Measurements from ENCODE around the gene ERBB3. TPM values are rescaled to one million over a fixed set of nuclear protein-coding genes. Genes with fewer than 3 reads are reported as not detected.

ERBB3 gene
- total RNA-seq, 1 experiment from 2014 or later = 56.5 TPM

DNA sequence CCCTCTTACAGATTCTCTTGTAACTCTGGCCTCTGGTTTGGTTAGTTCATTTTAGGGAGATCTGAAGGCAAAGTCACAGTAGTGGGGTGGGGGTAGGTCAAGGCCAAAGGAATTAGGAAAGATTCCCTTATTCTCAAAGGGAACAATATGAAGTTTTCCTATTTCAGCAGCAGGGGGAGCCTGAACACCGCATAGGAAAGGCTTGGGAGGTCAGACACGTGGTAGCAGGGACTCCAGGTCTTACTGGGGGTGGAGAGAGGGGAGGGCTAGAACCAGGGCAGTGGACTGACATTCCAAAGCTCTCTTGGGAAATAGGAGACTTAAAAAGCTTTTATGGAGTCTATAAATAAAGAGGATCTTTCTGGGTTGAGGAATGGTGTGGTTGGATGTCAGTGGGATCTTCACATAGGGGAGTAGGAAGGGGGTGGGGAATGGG is 39.4 kb downstream of the ERBB3 start:
- peaks cover 3 to 7% of the 10 kb centered on the region in 2 experiments; a peak in 2 of 5 replicates for H3K9me3 Mint-ChIP-seq
- Histone ChIP-seq H3K23ac (ENCODE audit: insufficient read length, low read depth, low read length) (no peak overlapping the region), H3K79me2 (ENCODE audit: insufficient read depth, low read length) (peaks cover 3% of the 10 kb centered on the region; the same call in 1 of the 2 replicates), H3K27ac (ENCODE audit: insufficient read length, low read depth, low read length) (no peak overlapping the region), H3K18ac (ENCODE audit: insufficient read length, low read depth, low read length) (no peak overlapping the region), H4K8ac (replicated peaks; ENCODE audit: insufficient read length, low read depth, low read length) (no peak overlapping the region), H3T11ph (ENCODE audit: low read length) (no peak overlapping the region), H3K9me3 (ENCODE audit: control insufficient read depth, low read depth, low read length) (no peaks in the 10 kb centered on the region), H4K91ac (ENCODE audit: insufficient read length, low read depth, low read length) (no peak overlapping the region), H4K20me1 (ENCODE audit: control insufficient read depth, insufficient read depth, insufficient read length) (no peaks in the 10 kb centered on the region), H3K9ac (ENCODE audit: extremely low read depth, insufficient read length, low read length) (peak overlapping the region; percentile 61), H2BK5ac (ENCODE audit: insufficient read length, low read length) (no peak overlapping the region), H2AFZ (ENCODE audit: low read length) (no peak overlapping the region), H2BK15ac (ENCODE audit: low read depth, low read length) (no peak overlapping the region), H3K4me2 (ENCODE audit: insufficient read depth, insufficient read length, low read length) (peak overlapping the region; percentile 70), H3K23me2 (ENCODE audit: insufficient read length, low read depth, low read length, poor library complexity, severe bottlenecking) (peaks cover 8% of the 10 kb centered on the region), H2AK5ac (ENCODE audit: insufficient read length, low read length) (no peak overlapping the region), H3K27me3 (ENCODE audit: insufficient read depth, low read length) (no peaks in the 10 kb centered on the region), H2BK12ac (ENCODE audit: insufficient read length, low read depth, low read length) (no peak overlapping the region), H3K79me1 (ENCODE audit: insufficient read depth, low read depth, low read length, poor library complexity, severe bottlenecking) (no peaks in the 10 kb centered on the region), H3K56ac (ENCODE audit: insufficient read length, low read depth, low read length) (no peak overlapping the region), H2BK120ac (ENCODE audit: low read depth, low read length, poor library complexity, severe bottlenecking) (no peak overlapping the region), H3K4me1 (ENCODE audit: insufficient read depth, low read length) (no peaks in the 10 kb centered on the region; the same call in 1 of the 2 replicates), H3K14ac (ENCODE audit: insufficient read depth, low read length) (no peak overlapping the region), H4K5ac (ENCODE audit: insufficient read length, low read depth, low read length) (no peak overlapping the region), H3K4ac (ENCODE audit: low read depth, low read length) (no peak overlapping the region), H2BK20ac (ENCODE audit: low read depth, low read length, poor library complexity, severe bottlenecking) (no peak overlapping the region)
- H3K36me3 Mint-ChIP-seq (ENCODE audit: insufficient read depth in 1 of 3, low read depth in 3 of 3) = peaks cover 27 to 44% (median 37%) of the 10 kb centered on the region in 3 experiments
- H3K4me3 Mint-ChIP-seq = peak overlapping the region; percentile 97 to 98
- H3K27ac Mint-ChIP-seq = peak overlapping the region; percentile 74 to 99 (median 94)
- peaks cover 2% of the 10 kb centered on the region; the same call in 1 of the 2 replicates for H3K27me3 Mint-ChIP-seq (ENCODE audit: low read depth)
- DNase-seq = peak; percentile 90
- TF ChIP-seq, protein P1, sequence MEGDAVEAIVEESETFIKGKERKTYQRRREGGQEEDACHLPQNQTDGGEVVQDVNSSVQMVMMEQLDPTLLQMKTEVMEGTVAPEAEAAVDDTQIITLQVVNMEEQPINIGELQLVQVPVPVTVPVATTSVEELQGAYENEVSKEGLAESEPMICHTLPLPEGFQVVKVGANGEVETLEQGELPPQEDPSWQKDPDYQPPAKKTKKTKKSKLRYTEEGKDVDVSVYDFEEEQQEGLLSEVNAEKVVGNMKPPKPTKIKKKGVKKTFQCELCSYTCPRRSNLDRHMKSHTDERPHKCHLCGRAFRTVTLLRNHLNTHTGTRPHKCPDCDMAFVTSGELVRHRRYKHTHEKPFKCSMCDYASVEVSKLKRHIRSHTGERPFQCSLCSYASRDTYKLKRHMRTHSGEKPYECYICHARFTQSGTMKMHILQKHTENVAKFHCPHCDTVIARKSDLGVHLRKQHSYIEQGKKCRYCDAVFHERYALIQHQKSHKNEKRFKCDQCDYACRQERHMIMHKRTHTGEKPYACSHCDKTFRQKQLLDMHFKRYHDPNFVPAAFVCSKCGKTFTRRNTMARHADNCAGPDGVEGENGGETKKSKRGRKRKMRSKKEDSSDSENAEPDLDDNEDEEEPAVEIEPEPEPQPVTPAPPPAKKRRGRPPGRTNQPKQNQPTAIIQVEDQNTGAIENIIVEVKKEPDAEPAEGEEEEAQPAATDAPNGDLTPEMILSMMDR (conservative IDR thresholded peaks at IDR 0.05) = peak; percentile 86
- H3K4me1 Mint-ChIP-seq = peaks cover 25 to 27% of the 10 kb centered on the region in 2 experiments
- no CpG with 5 or more reads among the region's 2 CpGs for WGBS (ENCODE audit: extremely low coverage, insufficient read length, low lambda C conversion rate)
